Brain microvascular endothelial cell (primary cell): Measurements from ENCODE around the gene LAMA1.

Experiments
- DNase-seq: peaks from one replicate; pipeline ENCODE4 v3.0.0-alpha.2; 2020
- H3K27ac ChIP-seq: fragments of 250-450 bp; sonication (Bioruptor Pico); 2 replicates; pipeline ENCODE4 v1.5.1; 2020; ENCODE audit warnings: mild to moderate bottlenecking, moderate library complexity
- H3K27me3 ChIP-seq: fragments of 250-450 bp; sonication (Bioruptor Pico); replicated peaks from 2 replicates; pipeline ENCODE4 v1.5.1; 2020; ENCODE audit warnings: mild to moderate bottlenecking
- H3K36me3 ChIP-seq: fragments of 250-450 bp; sonication (Bioruptor Pico); replicated peaks from 2 replicates; pipeline ENCODE4 v1.5.1; 2020; ENCODE audit warnings: mild to moderate bottlenecking
- H3K4me3 ChIP-seq: 2 replicates; pipeline ENCODE4 v1.5.1; 2011; ENCODE audit warnings: low read depth, mild to moderate bottlenecking, control low read depth, low read length, moderate library complexity
- in situ Hi-C: cut with HindIII; loops from 2 replicates; pipeline ENCODE4 v1.10.0; 2017; ENCODE audit warnings: low sequenced_read_pairs, low pct_ligation_motif_present
- TF ChIP-seq, protein P1 (sequence below): IDR thresholded peaks from 2 replicates; pipeline ENCODE4 v1.5.1; 2011; ENCODE audit warnings: low read depth, mild to moderate bottlenecking, moderate library complexity, low read length, control low read depth, inconsistent platforms; ENCODE audit errors: missing control alignments

Gene LAMA1

DNA sequence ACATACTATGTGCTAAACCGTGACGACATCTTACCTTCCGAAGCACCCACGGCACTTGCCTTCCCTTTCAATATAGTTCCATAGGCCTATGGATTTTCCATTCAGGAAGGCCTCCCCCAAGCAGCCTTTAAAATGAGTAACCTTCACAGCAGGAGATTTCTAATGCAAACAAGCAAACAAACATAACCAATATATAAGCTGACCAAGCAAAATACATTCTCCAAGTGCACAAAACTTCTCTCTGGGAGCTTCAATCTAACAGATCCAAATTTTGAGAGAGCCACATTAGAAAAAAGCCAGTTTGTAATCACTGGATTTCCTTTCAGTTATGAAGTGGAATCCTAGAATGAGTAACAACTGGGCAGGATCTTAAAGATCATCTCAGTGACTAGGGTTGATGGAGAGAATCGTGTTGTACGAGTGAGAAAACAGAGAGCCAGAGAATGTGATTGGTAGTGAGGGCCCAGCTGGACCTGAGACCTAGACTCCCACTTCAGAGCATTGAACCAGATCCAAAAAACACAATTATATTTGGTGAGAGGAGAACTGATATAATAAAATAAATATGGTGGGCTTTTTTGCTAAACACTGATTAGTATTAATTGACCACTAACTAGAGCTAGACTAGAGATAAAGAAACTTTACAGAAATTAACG is 145.6 kb downstream of the LAMA1 start:
- in situ Hi-C loops, result no loop called here
- Histone ChIP-seq H3K4me3 (no peak overlapping the region), H3K27ac (no peak overlapping the region), H3K27me3 (no peaks in the 10 kb centered on the region), H3K36me3 (peaks cover 11% of the 10 kb centered on the region)
- DNase-seq, result no peak
- TF ChIP-seq, protein P1, sequence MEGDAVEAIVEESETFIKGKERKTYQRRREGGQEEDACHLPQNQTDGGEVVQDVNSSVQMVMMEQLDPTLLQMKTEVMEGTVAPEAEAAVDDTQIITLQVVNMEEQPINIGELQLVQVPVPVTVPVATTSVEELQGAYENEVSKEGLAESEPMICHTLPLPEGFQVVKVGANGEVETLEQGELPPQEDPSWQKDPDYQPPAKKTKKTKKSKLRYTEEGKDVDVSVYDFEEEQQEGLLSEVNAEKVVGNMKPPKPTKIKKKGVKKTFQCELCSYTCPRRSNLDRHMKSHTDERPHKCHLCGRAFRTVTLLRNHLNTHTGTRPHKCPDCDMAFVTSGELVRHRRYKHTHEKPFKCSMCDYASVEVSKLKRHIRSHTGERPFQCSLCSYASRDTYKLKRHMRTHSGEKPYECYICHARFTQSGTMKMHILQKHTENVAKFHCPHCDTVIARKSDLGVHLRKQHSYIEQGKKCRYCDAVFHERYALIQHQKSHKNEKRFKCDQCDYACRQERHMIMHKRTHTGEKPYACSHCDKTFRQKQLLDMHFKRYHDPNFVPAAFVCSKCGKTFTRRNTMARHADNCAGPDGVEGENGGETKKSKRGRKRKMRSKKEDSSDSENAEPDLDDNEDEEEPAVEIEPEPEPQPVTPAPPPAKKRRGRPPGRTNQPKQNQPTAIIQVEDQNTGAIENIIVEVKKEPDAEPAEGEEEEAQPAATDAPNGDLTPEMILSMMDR, result no peak

DNA sequence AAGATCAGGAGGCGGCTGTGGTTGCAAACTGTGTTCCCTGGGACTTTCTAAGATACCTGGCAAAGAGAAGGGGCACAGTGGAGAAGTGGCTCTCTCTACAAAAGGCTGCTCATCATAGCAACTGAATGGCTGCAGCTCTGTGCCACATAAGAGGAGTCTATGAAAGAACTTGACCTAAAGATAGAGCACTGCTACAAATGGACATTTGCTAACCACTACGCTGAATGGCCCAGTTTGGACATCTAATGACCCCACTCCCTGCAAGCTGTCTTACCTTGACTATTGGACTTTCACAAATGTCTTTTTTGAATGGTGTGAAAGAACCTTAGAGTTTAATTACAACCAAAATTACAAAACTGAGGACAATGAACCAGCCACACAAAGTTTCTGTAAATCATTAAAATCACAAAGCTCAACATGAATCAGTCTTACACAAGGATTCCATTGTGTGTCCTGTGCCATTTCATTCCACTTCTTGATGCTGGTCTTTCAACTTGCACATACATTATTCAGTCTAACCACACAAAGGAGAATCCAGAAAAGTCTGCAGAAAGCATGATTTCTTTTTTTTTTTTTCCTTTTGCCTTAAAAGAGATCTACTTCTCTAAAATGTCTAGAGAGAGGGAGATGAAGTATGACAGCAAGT is 154.0 kb downstream of the LAMA1 start:
- TF ChIP-seq, protein P1, result no peak
- no peak for DNase-seq
- H3K27me3 ChIP-seq, result no peaks in the 10 kb centered on the region
- in situ Hi-C loops, result no loop called here
- peaks cover 2% of the 10 kb centered on the region for H3K36me3 ChIP-seq
- no peak overlapping the region for H3K4me3 ChIP-seq
- no peak overlapping the region for H3K27ac ChIP-seq

DNA sequence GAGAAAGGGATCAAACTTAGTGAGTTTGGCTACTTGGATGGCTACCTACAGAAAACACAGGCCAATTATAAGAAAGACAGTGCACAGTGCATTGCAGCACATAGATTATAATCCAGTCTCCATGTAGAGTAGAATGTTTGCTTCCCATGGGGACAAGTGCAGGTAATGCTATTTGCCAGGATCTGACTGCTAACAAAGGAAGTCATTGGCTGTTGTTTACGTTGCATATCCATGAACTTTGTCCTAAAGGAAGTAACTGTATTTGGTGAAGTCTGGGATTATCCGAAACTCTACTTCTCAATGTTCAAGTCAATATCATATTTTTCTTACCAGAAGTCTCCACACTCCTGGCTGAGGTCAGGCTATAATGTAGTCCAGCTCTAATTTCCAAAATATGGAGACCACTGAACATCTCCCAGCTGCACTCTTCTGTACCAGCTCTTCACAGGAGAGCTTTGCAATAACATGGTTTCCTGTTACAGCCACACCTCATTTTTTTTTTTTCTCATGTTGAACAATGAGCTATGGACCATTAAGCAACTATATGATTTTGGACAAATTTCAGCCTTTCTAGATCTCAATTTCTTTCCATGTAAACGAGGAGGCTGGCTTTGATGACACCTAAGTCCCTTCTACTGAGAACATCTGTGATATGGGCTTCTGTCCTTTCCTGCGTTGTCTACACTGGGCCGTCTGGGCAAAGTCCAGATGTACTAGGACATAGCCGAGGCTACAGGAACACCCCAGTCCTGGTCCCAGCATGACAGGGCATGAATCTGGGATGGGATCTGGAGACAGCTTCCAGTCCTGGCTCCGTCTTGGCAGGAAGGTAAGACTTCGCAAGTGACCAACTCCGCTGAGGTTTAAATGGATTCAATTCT is 154.8 kb downstream of the LAMA1 start:
- in situ Hi-C loops, result no loop called here
- Histone ChIP-seq H3K4me3 (no peak overlapping the region), H3K36me3 (peaks cover 2% of the 10 kb centered on the region), H3K27me3 (no peaks in the 10 kb centered on the region), H3K27ac (no peak overlapping the region)
- DNase-seq, result no peak
- TF ChIP-seq, protein P1, result no peak

DNA sequence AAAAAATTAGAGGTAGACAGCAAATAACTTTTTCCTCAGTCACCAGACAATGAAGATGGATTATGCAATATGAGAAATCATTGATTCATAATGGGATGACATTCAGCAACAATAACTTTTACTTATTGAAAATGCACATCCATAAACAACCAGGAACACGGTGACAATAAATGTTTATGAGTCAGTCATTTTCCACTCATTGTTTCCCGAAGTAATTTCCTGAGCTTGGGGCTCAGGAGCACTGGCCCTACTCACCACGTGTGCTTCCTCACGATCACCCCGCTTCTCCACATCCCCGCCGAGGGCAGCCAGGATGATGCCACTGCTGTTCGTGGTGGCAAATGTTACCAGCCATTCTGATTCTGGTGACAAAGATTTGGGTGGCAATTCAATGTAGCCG is 156.3 kb downstream of the LAMA1 start:
- no peak for DNase-seq
- Histone ChIP-seq H3K4me3 (no peak overlapping the region), H3K27me3 (no peaks in the 10 kb centered on the region), H3K36me3 (peaks cover 2% of the 10 kb centered on the region), H3K27ac (peak overlapping the region; percentile 50)
- TF ChIP-seq, protein P1, result no peak
- in situ Hi-C loops, result no loop called here

DNA sequence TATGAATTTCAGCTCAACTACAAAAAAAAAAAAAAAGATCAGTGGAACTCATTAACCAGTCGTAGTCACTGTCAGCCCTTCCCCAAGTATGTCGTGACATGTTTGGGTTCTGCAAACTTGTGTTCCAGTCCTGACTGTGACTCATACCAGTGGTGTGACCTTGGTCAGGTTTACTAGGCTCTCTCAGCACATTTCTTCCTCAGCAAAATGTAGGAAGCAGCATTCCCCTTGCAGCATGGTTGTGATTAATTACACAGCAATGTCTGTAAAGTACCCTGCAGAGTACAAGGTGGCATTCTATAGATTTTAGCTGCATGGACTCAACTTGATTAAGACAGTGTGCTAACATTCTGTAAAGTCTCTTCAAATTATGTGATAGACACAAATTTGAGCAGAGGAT is 156.9 kb downstream of the LAMA1 start:
- H3K27me3 ChIP-seq, result no peaks in the 10 kb centered on the region
- H3K36me3 ChIP-seq, result peaks cover 2% of the 10 kb centered on the region
- TF ChIP-seq, protein P1, result no peak
- in situ Hi-C loops, result no loop called here
- DNase-seq, result peak; percentile 82
- H3K27ac ChIP-seq, result peak overlapping the region; percentile 50
- no peak overlapping the region for H3K4me3 ChIP-seq
